Nephron progenitor cell (in vitro differentiated cells): ENCODE results near the gene B3GLCT.

ENCODE experiments used
- DNase-seq: peaks from one replicate; pipeline ENCODE4 v3.0.0; 2021
- H3K27ac Mint-ChIP-seq: 2 replicates; pipeline ENCODE4 v1.8.0; 2021; ENCODE audit warnings: mild to moderate bottlenecking, moderate library complexity, mixed read lengths
- H3K27me3 Mint-ChIP-seq: 2 replicates; pipeline ENCODE4 v1.8.0; 2021; ENCODE audit warnings: mild to moderate bottlenecking, low read depth, mixed read lengths; ENCODE audit not compliant: poor library complexity
- H3K36me3 Mint-ChIP-seq: 2 replicates; pipeline ENCODE4 v1.8.0; 2021; ENCODE audit warnings: low read depth, mixed read lengths
- H3K4me1 Mint-ChIP-seq: 2 replicates; pipeline ENCODE4 v1.8.0; 2021; ENCODE audit warnings: mixed read lengths
- H3K4me3 Mint-ChIP-seq: 2 replicates; pipeline ENCODE4 v1.8.0; 2021; ENCODE audit warnings: mild to moderate bottlenecking, moderate library complexity, mixed read lengths
- H3K9me3 Mint-ChIP-seq: 2 replicates; pipeline ENCODE4 v1.8.0; 2021; ENCODE audit warnings: mild to moderate bottlenecking, moderate library complexity, mixed read lengths
- TF ChIP-seq, protein P1 (sequence below): fragments of 200-600 bp; sonication (generic); IDR thresholded peaks from 2 replicates; pipeline ENCODE4 v1.5.0; 2021; ENCODE audit warnings: antibody characterized with exemption

Gene B3GLCT

DNA sequence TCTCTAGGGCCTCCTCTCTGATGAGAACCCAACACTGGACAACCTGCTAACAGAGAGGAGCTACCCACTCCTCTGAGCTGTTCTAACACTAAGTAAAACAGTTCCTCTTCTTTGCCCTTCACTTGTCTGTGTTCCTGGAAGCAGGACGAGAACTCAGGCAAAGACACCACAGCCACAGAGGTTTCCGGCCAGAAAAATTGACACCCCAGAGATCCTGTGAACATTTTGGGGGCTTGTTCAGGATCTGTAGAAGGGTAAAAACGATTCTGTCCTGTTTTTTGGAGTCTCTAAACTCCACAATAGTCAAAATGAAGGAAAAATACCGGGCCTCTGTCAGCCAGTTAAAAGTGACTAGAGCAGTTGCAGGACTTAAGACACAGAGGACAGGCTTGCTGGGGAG lies 165.9 kb downstream of the B3GLCT start:
- no peak for DNase-seq
- H3K27me3 Mint-ChIP-seq: peaks cover 3% of the 10 kb centered on the region
- TF ChIP-seq, protein P1, sequence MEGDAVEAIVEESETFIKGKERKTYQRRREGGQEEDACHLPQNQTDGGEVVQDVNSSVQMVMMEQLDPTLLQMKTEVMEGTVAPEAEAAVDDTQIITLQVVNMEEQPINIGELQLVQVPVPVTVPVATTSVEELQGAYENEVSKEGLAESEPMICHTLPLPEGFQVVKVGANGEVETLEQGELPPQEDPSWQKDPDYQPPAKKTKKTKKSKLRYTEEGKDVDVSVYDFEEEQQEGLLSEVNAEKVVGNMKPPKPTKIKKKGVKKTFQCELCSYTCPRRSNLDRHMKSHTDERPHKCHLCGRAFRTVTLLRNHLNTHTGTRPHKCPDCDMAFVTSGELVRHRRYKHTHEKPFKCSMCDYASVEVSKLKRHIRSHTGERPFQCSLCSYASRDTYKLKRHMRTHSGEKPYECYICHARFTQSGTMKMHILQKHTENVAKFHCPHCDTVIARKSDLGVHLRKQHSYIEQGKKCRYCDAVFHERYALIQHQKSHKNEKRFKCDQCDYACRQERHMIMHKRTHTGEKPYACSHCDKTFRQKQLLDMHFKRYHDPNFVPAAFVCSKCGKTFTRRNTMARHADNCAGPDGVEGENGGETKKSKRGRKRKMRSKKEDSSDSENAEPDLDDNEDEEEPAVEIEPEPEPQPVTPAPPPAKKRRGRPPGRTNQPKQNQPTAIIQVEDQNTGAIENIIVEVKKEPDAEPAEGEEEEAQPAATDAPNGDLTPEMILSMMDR: no peak
- peaks cover 10% of the 10 kb centered on the region for H3K36me3 Mint-ChIP-seq
- peaks cover 25% of the 10 kb centered on the region for H3K4me1 Mint-ChIP-seq
- peaks cover 30% of the 10 kb centered on the region for H3K9me3 Mint-ChIP-seq
- H3K4me3 Mint-ChIP-seq: no peak overlapping the region
- H3K27ac Mint-ChIP-seq: no peak overlapping the region

DNA sequence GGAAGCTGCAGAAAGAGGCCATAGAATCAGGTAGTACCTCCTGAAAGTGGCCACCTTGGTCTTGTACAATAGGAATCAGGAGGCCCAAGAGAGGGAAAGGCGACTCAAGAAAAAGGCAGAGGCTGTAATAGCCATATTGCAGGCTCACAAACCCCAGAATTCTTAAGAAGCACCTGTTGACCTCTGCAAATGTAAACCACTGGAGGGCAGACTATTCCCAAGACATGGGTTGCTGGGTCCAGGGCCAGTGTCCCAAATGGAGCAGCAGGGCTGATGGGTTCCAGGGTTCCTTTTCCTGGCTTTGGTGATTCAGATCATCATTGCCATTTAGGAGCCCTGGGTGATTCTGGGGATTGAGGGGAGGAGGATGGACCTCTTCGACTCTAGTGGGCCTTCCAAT lies 167.6 kb downstream of the B3GLCT start:
- no peak for DNase-seq
- TF ChIP-seq, protein P1: no peak
- peaks cover 26% of the 10 kb centered on the region for H3K4me1 Mint-ChIP-seq
- no peak overlapping the region for H3K4me3 Mint-ChIP-seq
- H3K27ac Mint-ChIP-seq: no peak overlapping the region
- H3K27me3 Mint-ChIP-seq: peaks cover 4% of the 10 kb centered on the region
- peaks cover 28% of the 10 kb centered on the region for H3K9me3 Mint-ChIP-seq
- H3K36me3 Mint-ChIP-seq: peaks cover 8% of the 10 kb centered on the region

DNA sequence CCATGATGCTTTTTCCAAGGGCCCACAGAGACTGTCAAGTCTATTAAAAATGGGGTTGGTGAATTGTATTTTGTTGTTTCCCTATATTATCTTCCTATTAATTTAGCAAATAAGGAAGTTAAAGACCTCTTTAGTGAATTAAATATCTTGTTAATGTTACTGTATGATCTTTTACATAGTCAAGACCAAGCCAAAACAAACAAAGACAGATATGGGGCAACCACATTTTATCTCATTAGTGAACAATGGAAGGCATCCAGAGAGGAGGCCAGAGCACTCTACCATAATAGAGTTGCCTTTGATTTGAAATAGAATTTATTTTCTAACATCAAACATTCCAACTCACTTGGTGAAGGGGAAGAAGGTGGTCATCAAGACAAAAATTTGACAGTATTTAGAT lies 169.4 kb downstream of the B3GLCT start:
- H3K27me3 Mint-ChIP-seq: peaks cover 4% of the 10 kb centered on the region
- H3K9me3 Mint-ChIP-seq: peaks cover 25% of the 10 kb centered on the region
- H3K27ac Mint-ChIP-seq: no peak overlapping the region
- TF ChIP-seq, protein P1: no peak
- peaks cover 36% of the 10 kb centered on the region for H3K4me1 Mint-ChIP-seq
- DNase-seq: no peak
- no peak overlapping the region for H3K4me3 Mint-ChIP-seq
- peaks cover 5% of the 10 kb centered on the region for H3K36me3 Mint-ChIP-seq

DNA sequence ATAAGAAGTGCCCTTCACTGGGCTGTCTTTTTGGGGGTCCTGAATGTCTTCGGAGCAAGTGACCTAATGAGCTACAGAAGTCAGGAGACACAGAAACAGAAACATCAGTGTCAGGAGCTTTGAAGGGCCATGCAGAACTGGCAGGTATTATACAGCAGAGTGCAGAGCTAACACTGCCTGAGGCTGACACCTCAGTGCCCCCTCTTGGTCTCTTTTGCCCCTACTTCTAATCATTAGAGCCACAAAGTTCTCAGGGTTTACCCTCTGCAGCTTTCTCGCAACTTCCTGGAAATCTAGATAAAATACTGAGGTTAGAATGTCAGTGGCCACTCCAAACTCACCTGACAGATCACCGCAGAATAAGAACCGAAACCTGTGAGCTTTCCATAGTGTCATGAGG lies 172.7 kb downstream of the B3GLCT start:
- TF ChIP-seq, protein P1: no peak
- Mint-ChIP-seq H3K4me3 (no peak overlapping the region), H3K36me3 (no peaks in the 10 kb centered on the region), H3K9me3 (peaks cover 6% of the 10 kb centered on the region), H3K27me3 (peaks cover 5% of the 10 kb centered on the region), H3K4me1 (peaks cover 50% of the 10 kb centered on the region), H3K27ac (peak overlapping the region; percentile 26)
- DNase-seq: no peak

DNA sequence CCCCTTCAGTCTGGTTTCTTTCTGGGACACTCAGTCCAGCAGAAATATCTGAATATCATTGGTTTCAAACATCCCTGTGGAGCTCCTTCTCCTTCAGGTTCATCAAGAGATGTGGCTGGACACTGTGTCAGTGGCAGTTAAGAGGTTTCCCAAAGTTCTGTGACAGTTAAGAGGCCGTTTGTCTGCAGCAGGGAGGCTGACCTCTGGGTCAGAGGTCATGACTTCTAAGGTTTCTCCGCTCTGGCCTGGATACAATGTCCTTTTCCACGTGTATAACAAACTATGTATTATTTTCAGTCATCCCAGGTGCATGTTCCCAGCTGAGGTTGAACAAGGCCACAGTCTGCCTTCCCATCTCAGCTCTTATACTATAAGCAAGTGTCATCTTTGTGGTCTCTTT lies 174.9 kb downstream of the B3GLCT start:
- TF ChIP-seq, protein P1: no peak
- Mint-ChIP-seq H3K27ac (peak overlapping the region; percentile 97), H3K4me1 (peaks cover 57% of the 10 kb centered on the region), H3K27me3 (peaks cover 11% of the 10 kb centered on the region), H3K36me3 (no peaks in the 10 kb centered on the region), H3K9me3 (peaks cover 3% of the 10 kb centered on the region), H3K4me3 (peak overlapping the region; percentile 34)
- DNase-seq: peak; percentile 46

DNA sequence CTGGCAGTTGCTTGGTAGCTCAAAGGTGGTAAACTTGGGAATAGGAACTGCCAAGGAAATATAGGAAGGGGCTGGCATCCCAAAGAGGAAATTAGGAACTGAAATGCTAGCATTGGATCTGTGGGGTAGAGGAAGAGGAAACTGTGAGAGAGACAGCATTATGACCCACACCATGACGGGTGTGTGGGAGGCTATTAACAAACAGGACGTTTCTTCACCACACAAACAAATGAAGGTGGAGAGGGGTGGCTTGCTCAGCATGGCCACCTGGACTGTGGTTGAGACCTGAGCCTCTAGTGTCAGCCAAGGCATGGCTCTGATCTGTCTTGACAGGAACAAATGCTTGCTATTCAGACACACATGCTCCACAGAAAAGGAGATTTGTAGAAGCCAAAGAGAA lies 178.2 kb downstream of the B3GLCT start:
- Mint-ChIP-seq H3K27me3 (peaks cover 7% of the 10 kb centered on the region), H3K27ac (peak overlapping the region; percentile 94), H3K9me3 (peaks cover 3% of the 10 kb centered on the region), H3K4me1 (peaks cover 54% of the 10 kb centered on the region), H3K4me3 (no peak overlapping the region), H3K36me3 (no peaks in the 10 kb centered on the region)
- TF ChIP-seq, protein P1: no peak
- DNase-seq: no peak
